Measurements from ENCODE around the gene ARHGEF3.

DNA sequence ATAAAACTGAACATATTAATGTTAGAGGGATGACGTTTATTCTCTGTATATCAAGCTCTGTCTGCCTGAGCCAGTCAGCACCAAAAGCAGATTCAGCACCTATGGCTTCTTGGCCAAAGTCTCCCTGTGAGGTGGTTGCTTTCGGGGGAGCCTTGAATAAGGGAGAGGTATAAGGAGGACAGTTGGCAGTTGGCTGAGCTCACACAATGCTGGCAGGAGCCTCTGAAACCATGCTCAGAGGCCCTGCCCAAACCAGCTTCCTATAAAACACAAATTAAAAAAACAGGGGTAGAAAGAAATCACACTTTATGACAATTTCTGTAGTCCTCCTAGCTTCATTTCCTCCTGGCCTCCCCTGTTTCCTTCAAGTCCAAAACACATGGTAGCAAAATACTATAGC lies 18.8 kb downstream of the ARHGEF3 start:
- TF ChIP-seq EZH2 (optimal IDR thresholded peaks at IDR 0.05; ENCODE audit: low read depth, low read length) = no peak
- TF ChIP-seq, protein P1, sequence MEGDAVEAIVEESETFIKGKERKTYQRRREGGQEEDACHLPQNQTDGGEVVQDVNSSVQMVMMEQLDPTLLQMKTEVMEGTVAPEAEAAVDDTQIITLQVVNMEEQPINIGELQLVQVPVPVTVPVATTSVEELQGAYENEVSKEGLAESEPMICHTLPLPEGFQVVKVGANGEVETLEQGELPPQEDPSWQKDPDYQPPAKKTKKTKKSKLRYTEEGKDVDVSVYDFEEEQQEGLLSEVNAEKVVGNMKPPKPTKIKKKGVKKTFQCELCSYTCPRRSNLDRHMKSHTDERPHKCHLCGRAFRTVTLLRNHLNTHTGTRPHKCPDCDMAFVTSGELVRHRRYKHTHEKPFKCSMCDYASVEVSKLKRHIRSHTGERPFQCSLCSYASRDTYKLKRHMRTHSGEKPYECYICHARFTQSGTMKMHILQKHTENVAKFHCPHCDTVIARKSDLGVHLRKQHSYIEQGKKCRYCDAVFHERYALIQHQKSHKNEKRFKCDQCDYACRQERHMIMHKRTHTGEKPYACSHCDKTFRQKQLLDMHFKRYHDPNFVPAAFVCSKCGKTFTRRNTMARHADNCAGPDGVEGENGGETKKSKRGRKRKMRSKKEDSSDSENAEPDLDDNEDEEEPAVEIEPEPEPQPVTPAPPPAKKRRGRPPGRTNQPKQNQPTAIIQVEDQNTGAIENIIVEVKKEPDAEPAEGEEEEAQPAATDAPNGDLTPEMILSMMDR (IDR thresholded peaks at IDR 0.05; ENCODE audit: low read length) = no peak
- no peak for TF ChIP-seq EZH2phosphoT487 (IDR thresholded peaks at IDR 0.05; ENCODE audit: low read length)

Measured in MM.1S (cell line).